HCT116 (cell line): ENCODE data around the gene SYAP1. TPM values are rescaled to one million over a fixed set of nuclear protein-coding genes. Genes with fewer than 3 reads are reported as not detected.

ENCODE experiments used
- ATAC-seq: fragments of 200-7000 bp; cut with Tn5 transposase; 2 replicates; pipeline ENCODE4 v1.9.1; 2020; ENCODE audit warnings: mild to moderate bottlenecking, moderate library complexity
- BruUV-seq: library from RNA; stranded (reverse); fragments of 400-500 nt; replicated peaks from 2 replicates; lab custom pipeline; 2021; lab: Mats Ljungman, UMichigan
- CTCF ChIA-PET: fragments of 300-600 bp; sonication (Branson Sonifier 250); formaldehyde crosslinking; loops from one replicate; lab custom pipeline; 2021; ENCODE audit warnings: antibody characterized with exemption; lab: Charles Lee
- POLR2A ChIA-PET: fragments of 300-600, 350-600 bp; sonication (Branson Sonifier 250); formaldehyde crosslinking; loops from one replicate; lab custom pipeline; 2021; ENCODE audit warnings: antibody characterized with exemption; lab: Charles Lee
- RAD21 ChIA-PET, 2 experiments: fragments of 300-600 bp; sonication (Branson Sonifier 250); formaldehyde crosslinking; loops; one replicate each; lab custom pipeline; 2023; ENCODE audit warnings: low total read pairs in 2 of 2; ENCODE audit not compliant: uncharacterized antibody in 2 of 2, unreplicated experiment in 2 of 2, low non-redundant PET in 1 of 2; lab: Charles Lee
- DNase-seq: peaks from one replicate; pipeline ENCODE4 v3.0.0-alpha.2; 2010; ENCODE audit warnings: low read depth, low spot score
- H2AFZ ChIP-seq: fragments of 200-600 bp; shearing (Covaris generic), sonication (generic); 2 replicates; pipeline ENCODE4 v1.6.1; 2017; ENCODE audit warnings: low read depth, mixed run types, mixed read lengths, antibody characterized with exemption, low read length; ENCODE audit not compliant: poor library complexity, severe bottlenecking
- H3K27ac ChIP-seq: 2 replicates; pipeline ENCODE4 v1.5.1; 2012; ENCODE audit warnings: low read depth, low read length
- H3K27me3 ChIP-seq: fragments of 200-600 bp; sonication (generic); 2 replicates; pipeline ENCODE4 v1.6.1; 2016; ENCODE audit warnings: mixed run types, low read length, mixed read lengths; ENCODE audit not compliant: insufficient read depth
- H3K36me3 ChIP-seq, 2 experiments: fragments of 200-500 bp in 1 of 2; fragments of 200-600 bp in 1 of 2; sonication (Bioruptor generic) in 1 of 2; sonication (generic) in 1 of 2; 2 replicates each; pipeline versions ENCODE4 v1.5.1 to v1.6.1; 2014 to 2016; ENCODE audit warnings: low read length in 2 of 2, inconsistent platforms in 1 of 2, mixed read lengths in 1 of 2, mixed run types in 1 of 2; ENCODE audit not compliant: insufficient read depth in 2 of 2, control insufficient read depth in 1 of 2
- H3K4me1 ChIP-seq, 2 experiments: fragments of 200-600 bp in 1 of 2; sonication (generic) in 1 of 2; 2 replicates each; pipeline versions ENCODE4 v1.5.1 to v1.6.1; 2012 to 2017; ENCODE audit warnings: low read length in 2 of 2, inconsistent platforms in 1 of 2, mild to moderate bottlenecking in 1 of 2, mixed read lengths in 1 of 2, mixed run types in 1 of 2, moderate library complexity in 1 of 2; ENCODE audit not compliant: insufficient read depth in 2 of 2, control insufficient read depth in 1 of 2
- H3K4me2 ChIP-seq: fragments of 200-600 bp; sonication (generic); 2 replicates; pipeline ENCODE4 v1.6.1; 2017; ENCODE audit warnings: mixed run types, low read length, mixed read lengths
- H3K4me3 ChIP-seq, 2 experiments: fragments of 200-600 bp in 1 of 2; sonication (generic) in 1 of 2; replicated peaks in 1 of 2; 2 replicates each; pipeline ENCODE4 v1.5.1; 2011 to 2016; ENCODE audit warnings: low read length in 2 of 2, control low read depth in 1 of 2, low read depth in 1 of 2, mild to moderate bottlenecking in 1 of 2, mixed read lengths in 1 of 2, mixed run types in 1 of 2
- H3K79me2 ChIP-seq: fragments of 200-600 bp; sonication (generic); 2 replicates; pipeline ENCODE4 v1.6.1; 2017; ENCODE audit warnings: mild to moderate bottlenecking, mixed run types, low read length, moderate library complexity, mixed read lengths; ENCODE audit not compliant: insufficient read depth
- H3K9ac ChIP-seq: fragments of 200-600 bp; sonication (generic); 2 replicates; pipeline ENCODE4 v1.6.1; 2016; ENCODE audit warnings: low read length, mixed read lengths
- H3K9me2 ChIP-seq: fragments of 200-600 bp; sonication (generic), shearing (Covaris generic); 2 replicates; pipeline ENCODE4 v1.6.1; 2017; ENCODE audit warnings: mixed run types, mild to moderate bottlenecking, moderate library complexity; ENCODE audit not compliant: insufficient read depth
- H3K9me3 ChIP-seq, 2 experiments: fragments of 200-500 bp in 1 of 2; fragments of 200-600 bp in 1 of 2; sonication (Bioruptor generic) in 1 of 2; sonication (generic) in 1 of 2; 2 replicates each; pipeline ENCODE4 v1.6.1; 2014 to 2017; ENCODE audit warnings: low read length in 2 of 2, mixed read lengths in 2 of 2, inconsistent platforms in 1 of 2, low read depth in 1 of 2, mild to moderate bottlenecking in 1 of 2, mixed run types in 1 of 2, moderate library complexity in 1 of 2; ENCODE audit not compliant: control insufficient read depth in 1 of 2, insufficient read depth in 1 of 2
- H4K20me1 ChIP-seq: fragments of 200-600 bp; sonication (generic), shearing (Covaris generic); 2 replicates; pipeline ENCODE4 v1.6.1; 2017; ENCODE audit warnings: mixed run types, mild to moderate bottlenecking, moderate library complexity; ENCODE audit not compliant: insufficient read depth
- EGR1 ChIP-seq: IDR thresholded peaks from 2 replicates; pipeline ENCODE4 v1.6.1; 2012; ENCODE audit warnings: low read depth
- POLR2A ChIP-seq: IDR thresholded peaks from 2 replicates; pipeline ENCODE4 v1.7.0; 2011; ENCODE audit warnings: borderline replicate concordance; ENCODE audit not compliant: insufficient read depth, insufficient read length; ENCODE audit errors: extremely low read depth
- POLR2AphosphoS5 ChIP-seq: IDR thresholded peaks from 2 replicates; pipeline ENCODE4 v1.6.1; 2011; ENCODE audit warnings: mild to moderate bottlenecking, low read depth, low read length, moderate library complexity
- RAD21 ChIP-seq: IDR thresholded peaks from 2 replicates; pipeline ENCODE4 v1.6.1; 2012; ENCODE audit warnings: low read depth, mild to moderate bottlenecking
- SRF ChIP-seq: IDR thresholded peaks from 2 replicates; pipeline ENCODE4 v1.6.1; 2012; ENCODE audit warnings: low read depth
- TCF7L2 ChIP-seq: IDR thresholded peaks from 2 replicates; pipeline ENCODE4 v1.7.0; 2011; ENCODE audit warnings: borderline replicate concordance, inconsistent platforms; ENCODE audit not compliant: insufficient read depth, insufficient read length; ENCODE audit errors: extremely low read depth
- YY1 ChIP-seq: IDR thresholded peaks from 2 replicates; pipeline ENCODE4 v1.6.1; 2011; ENCODE audit warnings: low read length, low read depth, moderate library complexity, mild to moderate bottlenecking; ENCODE audit not compliant: insufficient replicate concordance; ENCODE audit errors: extremely low read depth
- intact Hi-C: fragments of 100-400 bp; cut with micrococcal nuclease; formaldehyde crosslinking; loops from 2 replicates; pipeline ENCODE4 v1.10.0; 2022
- total RNA-seq: library from RNA; stranded (reverse); gene quantifications from one replicate; pipeline ENCODE4 v1.2.1, GENCODE V29; 2021; ENCODE audit not compliant: unreplicated experiment

The SYAP1 gene
- total RNA-seq, 1 experiment from 2014 or later, result 24.8 TPM

DNA sequence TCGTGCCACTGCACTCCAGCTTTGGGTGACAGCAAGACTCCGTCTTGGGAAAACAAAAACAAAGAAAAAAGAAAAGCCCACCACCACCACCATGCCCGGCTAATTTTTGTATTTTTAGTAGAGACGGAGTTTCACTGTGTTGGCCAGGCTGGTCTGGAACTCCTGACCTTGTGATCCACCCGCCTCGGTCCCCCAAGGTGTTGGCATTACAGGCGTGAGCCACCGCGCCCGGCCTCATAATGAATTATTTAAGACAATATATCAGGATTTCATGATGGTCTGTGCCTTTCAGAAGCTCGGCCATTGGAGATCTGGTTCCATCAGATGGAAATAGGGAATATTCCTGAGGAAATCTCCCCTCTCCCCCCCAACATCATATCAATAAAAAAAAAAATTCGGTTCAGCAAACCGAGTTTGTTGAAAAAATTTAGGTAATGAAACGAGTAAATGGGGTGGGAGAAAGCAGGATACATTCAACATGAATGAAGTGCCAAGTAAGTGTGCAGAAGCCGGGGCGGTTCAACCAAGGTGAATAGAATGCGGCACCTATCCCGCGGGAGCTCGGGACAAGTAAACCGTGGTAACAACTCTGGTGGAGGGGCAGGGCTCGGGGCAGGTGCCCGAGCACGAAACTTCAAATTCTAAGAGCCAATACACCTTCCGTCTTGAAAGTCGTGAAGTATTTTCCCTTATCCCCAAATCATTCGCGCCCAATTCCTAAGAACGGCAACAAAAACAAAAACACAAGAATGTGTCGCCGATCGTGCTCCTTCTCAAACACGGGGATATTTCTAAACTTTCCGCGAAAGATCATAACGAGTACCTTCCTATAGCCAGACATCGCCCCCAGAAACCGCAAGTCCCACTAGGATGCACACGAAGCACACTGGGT lies 66.1 kb downstream of the SYAP1 start (continued):
- TF ChIP-seq YY1 (no peak), RAD21 (no peak), EGR1 (no peak)

DNA sequence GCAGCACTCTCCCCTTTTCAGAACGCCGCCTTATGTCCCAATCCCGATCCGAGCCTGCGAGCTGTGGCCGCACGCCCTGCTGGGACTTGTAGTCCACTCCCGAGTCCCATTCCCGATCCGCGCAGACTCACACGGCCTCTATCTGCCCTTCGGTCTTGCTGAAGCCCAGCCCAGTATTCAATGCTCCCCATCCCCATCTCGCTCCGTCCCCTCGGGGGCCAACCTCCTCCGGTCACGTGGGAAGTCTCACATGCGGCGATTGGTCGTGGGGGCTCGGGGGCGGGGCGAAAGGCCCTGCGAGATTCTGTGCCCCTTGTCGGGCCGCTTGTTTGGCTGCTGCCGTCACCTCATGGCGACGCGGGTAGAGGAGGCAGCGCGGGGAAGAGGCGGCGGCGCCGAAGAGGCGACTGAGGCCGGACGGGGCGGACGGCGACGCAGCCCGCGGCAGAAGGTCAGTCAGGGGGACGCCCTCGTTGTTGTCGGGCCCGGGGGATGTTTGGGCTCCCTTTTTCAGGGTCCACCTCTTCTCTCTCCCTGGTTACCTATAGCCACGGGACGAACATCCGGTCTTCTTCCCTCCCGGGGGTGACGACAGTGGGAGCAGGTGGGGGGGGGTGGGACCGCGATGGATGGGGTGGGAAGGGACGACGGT lies 66.9 kb downstream of the SYAP1 start, which contains the start of gene TXLNG:
TXLNG (plus strand) TSS at position 328 of the 652 bp plus-strand sequence; CDS start at position 350, 22 bp downstream.
- Histone ChIP-seq H3K36me3 (peaks cover 0 to 10% of the 10 kb centered on the region in 2 experiments; a peak in 2 of 4 replicates), H3K9me2 (no peaks in the 10 kb centered on the region), H3K9me3 (no peaks in the 10 kb centered on the region), H3K4me1 (peaks cover 8 to 14% of the 10 kb centered on the region in 2 experiments; a peak in 3 of 4 replicates), H3K79me2 (peaks cover 45% of the 10 kb centered on the region), H3K9ac (peak within 1 kb of the TSS; percentile 77), H2AFZ (no peak within 1 kb of the TSS), H3K27me3 (no peaks in the 10 kb centered on the region), H4K20me1 (no peaks in the 10 kb centered on the region), H3K27ac (peak within 1 kb of the TSS; percentile 67), H3K4me3 (peak within 1 kb of the TSS; percentile 63 to 67)
- ATAC-seq, result peak; percentile 97
- ChIA-PET RAD21 (no interaction called here), POLR2A (interaction anchor here (1.2 to 5.9 kb wide), 3 partner anchors 11 to 21 kb away, joined by 3 to 41 read pairs (median 4); no protein-coding TSS in a partner anchor)
- intact Hi-C loops, result no loop called here
- BruUV-seq, result no TSS peak
- peak; percentile 96 for DNase-seq
- TF ChIP-seq POLR2AphosphoS5, result peak; percentile 62
- TF ChIP-seq POLR2A, result peak; percentile 51
- TF ChIP-seq TCF7L2, result peak; percentile 25
- no peak for TF ChIP-seq SRF
- peak; percentile 68 for TF ChIP-seq YY1
- TF ChIP-seq, all 23 proteins: peak for 4
- CTCF ChIA-PET, result no interaction called here
- H3K4me2 ChIP-seq, result peak within 1 kb of the TSS; percentile 82
